GM15510 (cell line): ENCODE data around the gene APOB.

Source experiments
- POLR2A ChIP-seq: IDR thresholded peaks from 3 replicates; pipeline ENCODE4 v1.6.1; 2011; ENCODE audit warnings: borderline replicate concordance; ENCODE audit not compliant: insufficient read length; ENCODE audit errors: extremely low read depth

APOB gene

DNA sequence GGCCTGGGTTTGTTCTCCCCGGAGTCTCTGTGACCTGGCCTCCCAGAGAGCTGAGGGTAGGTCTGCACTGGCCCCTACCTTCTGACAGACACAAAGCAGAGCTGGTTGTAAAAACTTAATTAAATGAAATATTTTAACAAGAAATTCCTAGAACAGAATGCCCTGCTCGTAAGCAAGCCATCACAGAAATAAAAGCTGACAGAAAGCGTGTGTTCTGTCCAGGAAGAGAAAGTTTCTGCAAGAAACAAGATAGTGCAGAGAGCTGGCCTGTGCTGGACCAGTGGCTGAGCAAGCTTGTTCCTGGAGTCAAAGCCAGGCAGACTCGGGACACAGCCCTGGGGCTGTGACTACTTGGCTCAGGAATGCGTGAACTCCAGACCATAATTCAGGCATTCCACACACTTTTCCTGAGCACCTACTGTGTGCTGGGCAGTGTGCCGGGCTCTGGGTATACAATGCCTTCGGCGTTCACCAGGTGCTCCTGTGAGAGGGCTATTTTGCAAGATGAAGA lies 51.6 kb downstream of the APOB start:
- TF ChIP-seq POLR2A = no peak

DNA sequence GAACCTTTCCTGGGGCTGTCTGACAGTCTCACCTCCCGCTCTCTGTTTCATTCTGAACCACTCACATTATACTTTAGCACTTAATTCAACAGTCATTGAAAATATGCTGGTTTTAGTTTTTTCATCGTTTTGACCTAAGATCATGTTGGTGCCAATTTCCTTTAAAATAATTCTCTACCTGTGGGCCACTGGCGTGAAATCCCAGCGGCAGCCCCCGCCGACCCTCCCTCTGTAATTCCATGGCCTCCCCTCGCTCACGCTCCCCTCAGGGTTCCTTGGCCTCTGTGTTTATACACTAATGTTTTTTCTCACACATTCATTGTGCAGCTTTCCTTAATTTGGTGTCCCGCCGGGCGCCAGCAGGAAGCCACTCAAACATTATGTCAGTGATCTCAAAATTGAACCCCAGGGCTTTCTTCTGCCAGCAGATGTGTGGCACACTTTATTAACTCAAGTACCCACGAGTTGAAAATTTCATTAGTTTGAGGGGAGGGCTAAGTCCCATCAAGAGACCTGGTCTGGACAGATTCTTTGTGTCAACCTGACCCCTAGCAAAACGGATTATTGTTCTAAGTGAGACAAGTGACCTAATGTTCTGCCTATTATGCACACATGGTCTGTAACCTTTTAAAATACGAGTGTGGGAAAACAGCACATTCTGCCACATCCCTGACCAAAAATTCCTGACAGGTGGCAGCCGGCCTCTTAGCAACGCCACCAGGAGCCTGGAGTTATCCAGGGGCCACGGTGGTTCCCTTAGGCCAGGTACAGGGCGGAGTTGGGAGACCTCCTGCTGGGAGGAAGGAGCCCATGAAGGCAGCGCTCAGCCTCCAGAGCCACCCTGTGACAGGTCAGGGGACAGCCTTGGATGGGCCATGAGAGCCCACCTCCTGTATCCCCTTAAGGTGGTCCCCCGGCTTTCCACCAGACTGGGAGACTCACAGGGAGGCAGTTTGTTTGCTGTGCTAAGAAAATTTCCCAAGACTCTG lies 53.1 kb downstream of the APOB start:
- no peak for TF ChIP-seq POLR2A

DNA sequence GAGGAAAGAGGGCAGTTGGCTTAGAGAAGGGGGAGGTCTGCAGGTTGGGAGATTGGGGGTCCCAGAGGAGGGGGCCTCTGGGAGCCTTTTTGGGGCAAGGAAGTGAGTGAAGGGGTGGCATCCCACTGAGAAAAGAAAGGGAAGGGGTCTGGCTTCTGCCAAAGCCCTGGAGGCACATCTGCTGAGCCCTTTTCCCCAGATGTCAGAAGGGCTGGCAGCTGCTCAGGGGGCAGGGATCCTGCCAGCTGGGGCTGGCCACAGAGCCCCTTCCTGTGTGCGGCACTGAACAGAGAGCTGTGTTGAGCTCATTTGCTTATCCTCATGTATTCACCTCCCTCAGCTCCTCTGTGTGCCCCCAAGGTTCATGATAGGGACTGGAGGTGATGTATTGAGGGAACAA lies 54.5 kb downstream of the APOB start:
- TF ChIP-seq POLR2A = no peak

DNA sequence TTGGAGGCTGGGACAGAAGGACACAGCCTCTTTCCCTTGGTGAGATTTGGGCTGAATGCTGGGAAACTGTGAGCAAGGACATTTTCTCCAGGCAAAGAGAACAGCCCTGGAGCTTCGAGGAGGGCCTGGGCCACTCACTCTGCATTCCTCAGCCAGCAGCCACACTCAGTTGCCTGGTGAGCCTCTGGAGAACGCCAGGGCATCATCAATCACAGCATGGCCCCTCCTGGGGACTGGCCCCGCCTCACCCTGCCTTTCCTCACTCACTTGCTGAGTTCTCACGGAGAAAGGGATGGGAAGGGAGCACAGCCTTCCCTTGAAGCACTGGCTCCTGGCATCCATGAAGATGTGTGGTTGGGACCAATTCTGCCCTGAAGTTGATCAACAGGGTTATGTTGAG lies 55.0 kb downstream of the APOB start:
- TF ChIP-seq POLR2A = no peak

DNA sequence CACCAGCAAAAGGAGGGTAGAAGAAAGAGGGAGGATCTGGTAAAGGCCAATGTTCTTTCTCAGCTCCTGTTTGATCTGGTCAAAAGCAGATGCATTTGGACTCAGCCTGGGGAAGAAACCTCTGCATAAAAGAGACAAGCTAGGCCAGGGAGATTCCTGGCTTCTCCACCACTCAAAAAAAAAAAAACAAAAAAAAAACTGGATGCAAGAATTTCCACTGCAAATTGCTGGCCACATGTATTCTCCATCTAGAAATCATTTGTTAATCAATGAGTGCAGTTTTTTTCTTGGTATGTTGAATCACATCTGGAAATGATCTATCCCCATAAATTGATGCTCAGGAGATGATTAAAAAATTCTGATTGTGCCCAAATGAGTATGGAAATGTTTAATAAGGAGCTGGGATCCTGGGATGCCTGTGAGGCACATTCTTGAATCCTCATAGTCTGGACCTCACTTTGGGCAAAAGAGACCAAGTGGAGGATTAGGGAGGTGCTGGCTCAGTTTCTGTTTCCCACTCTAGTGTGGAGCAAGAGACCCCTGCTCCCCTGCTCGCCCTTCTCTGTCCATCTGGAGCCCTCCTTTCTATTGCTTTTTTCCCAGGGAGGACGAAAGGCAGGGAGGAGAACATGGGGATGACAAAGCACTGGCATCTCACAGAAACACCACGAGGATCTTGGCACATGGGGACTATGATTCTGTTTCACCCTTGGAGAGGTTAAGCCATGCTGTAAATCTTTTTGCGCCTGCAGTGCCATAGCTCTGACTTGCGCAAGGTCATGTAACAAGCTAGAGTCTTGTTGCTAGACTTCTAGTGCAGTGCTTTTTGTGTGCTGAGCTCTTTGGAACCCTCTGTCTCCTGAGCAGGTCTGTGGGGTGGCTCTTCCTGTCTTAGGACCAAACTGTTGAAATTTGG lies 57.6 kb downstream of the APOB start:
- no peak for TF ChIP-seq POLR2A

DNA sequence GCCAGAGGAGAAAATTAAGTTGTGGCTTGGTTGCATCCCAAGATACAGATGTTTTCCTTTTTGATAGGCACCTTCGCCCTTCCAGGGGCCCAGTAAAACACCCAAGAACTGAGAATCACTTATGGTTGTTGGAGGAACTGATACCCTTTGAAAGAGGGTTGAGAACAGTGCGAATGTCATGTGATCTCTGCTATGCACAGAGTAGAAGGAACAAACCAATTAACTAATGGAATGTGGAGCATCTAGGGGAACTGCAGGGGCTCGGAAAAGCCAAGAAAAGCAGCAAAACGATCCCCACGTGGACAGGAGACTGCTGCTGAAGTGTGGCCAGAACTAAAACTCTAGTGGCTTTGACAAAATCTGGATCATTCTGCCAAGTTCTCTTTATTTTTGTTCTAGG lies 58.8 kb downstream of the APOB start:
- no peak for TF ChIP-seq POLR2A

DNA sequence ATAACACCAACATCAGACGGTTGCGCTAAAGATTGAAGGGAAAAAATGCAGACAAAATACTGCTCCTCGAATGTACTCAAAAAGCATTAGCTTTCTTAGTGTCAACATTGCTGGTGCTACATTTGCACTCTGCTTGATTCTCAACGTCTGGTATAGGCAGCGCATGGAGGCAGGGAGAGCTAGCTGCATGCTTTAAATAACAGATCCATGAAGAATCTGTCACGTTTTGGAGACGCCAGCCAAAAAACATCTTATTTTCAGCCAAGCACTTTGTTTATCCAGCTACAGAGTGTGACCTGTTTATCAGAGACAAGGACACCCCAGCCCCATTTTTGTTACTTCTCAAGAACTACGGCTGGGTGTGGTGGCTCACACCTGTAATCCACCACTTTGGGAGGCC lies 59.5 kb downstream of the APOB start:
- TF ChIP-seq POLR2A = no peak

DNA sequence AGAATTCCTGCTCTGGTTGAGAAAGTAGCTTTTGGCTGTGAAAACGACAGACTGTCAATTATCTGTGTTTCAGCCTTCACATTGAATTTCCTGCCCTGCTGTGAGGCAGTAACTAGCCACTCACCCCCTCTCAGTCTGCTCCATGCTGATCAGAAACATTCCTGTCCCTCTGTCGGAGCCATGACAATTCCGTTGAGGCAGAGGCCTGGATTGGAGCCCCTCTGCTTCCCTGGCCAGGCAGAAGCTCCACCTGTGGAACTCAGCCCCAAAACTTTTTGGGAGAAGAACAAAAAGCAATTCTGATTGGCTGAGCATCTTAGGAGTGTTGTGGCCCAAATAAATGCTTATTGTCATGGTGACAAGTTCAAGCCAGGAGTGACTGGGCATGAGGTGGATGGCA lies 60.0 kb downstream of the APOB start:
- TF ChIP-seq POLR2A = no peak

DNA sequence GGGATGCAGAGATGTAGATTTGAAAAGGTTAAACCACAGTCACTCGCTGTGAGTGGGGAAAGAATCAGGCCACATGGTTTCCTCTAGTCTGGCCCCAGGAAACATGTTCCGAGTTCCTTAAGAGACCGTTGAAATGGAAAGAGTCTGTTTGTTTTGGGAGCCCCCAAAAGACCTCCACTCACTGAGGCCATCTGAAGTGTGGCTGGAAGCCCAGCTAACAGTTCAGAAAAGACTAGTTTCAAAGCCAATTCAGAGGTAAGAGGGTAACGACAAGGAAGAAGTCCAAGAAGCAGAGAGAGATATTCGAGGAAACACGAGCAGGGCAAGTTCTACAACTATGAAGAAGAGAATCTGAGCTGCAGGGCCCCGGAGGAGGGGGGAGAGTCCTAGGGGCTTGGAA lies 61.0 kb downstream of the APOB start:
- no peak for TF ChIP-seq POLR2A

DNA sequence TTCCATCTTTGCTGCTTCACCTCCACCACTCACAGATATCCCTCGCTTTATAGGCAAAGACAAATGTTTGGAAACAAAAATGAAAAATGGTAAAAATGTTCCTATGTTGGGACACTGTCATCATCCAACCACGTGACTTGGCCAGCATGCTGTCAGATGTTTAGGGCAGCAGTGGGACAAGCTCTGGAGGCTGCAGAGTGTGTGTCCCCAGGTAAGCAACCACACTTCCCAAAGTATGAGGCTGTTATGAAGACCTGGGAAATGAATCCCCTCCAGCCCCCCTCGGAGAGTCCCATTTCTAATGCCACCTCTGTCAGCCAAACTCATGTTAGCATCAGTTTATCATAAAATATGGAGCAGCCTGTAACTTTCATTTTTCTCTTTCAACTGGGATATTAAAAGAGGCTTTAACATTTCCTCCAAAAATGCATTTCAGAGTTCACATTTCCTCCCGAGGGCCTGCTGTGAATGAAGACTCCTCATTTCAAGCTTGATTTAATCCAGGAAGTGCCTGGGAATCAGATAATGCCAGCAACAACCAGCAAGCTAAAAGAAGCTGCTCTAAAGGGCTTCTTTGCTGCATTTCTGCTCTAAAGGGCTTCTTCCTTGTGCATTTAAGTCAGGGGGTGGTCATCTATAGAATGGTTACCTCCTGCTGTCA lies 66.2 kb downstream of the APOB start:
- TF ChIP-seq POLR2A = no peak

DNA sequence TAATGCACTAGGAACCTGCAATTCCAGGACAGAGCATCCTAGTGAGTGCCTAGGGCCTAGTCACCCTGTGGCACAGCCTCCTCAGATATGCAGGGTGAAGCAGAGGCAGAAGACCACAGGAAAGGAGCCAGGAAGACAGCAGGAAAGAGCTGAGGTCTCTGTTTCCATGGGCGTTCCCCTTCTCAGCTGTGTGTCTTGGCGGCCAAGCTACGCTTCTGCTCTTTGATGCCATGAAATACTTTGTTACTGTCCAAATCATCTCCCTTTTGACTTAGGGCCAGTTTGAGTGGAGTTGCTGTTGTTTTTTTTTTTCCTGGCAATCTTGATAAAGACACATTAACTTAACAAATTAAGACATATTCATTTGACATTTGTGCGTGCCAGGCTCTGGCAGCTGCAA lies 67.3 kb downstream of the APOB start:
- no peak for TF ChIP-seq POLR2A

DNA sequence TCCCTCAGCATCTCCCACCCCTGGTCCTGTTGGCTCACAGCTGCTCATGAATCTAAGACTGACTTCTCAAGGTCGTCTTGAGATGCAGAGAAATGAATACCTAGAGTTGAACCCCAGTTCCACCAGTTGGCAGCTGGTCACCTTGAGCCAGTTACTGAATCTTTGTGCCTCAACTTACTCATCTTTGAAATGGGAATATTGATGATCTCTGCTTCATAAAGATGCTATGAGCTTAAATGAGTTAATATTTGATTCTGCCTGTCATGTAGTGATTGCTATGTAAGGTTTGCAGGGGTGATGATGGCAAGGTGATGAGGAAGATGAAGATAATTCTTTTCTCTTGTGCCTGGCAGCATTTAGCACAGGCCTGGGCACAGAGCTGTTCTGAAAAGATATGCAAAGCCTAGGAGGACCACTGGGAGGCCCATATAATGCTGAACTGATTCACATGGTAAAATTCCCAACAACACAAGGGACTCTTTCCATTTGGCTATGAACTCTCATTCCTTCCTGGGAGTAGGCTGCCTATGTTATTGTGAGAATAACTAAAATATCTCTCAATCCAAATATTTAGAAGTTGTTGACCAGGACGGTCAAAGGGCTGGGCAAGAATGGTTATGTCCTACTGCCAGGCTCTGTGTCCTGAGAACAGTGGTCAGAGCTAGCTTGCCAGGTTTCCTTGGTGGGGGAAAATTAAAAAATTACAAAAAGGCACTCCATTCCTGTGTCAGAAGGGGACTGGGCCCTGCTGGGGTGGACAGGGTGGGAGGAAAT lies 70.9 kb downstream of the APOB start:
- no peak for TF ChIP-seq POLR2A

DNA sequence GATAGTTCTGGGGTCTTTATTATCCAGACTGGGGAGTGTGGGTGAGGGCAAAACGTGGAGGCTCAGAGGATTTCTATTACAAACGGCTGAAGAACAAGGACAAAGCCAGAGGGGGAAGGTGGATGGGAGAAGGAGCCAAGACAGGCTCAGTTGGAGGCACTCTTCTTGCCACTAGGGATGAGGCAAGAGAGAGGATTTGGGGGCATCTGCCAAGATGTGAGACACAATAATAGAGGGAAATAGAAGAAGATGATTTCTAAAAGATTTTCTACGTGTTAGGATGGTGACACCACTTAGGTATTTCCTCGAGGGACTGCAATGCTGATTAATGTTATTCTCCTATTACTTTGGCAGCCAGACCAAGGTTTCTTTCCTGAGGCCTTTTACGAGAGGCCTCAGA lies 71.8 kb downstream of the APOB start:
- TF ChIP-seq POLR2A = no peak

DNA sequence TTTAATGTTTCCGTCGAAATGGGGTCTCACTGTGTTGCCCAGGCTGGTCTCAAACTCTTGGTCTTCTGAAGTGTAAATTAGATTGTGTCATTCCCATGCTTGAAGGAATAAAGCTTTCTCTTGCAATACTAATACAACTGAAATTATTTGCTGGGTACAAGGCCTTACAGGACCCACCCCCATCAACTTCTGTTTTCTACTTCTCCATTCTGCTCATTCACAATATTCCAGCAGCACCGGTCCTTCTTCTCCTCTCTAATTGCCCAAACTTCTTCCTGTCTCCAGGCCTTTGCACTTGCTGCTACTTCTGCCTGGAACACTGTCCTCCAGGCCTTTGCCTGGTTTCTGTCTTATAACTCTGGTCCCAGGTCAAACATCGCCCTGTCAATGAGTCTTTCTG lies 73.8 kb downstream of the APOB start:
- no peak for TF ChIP-seq POLR2A

DNA sequence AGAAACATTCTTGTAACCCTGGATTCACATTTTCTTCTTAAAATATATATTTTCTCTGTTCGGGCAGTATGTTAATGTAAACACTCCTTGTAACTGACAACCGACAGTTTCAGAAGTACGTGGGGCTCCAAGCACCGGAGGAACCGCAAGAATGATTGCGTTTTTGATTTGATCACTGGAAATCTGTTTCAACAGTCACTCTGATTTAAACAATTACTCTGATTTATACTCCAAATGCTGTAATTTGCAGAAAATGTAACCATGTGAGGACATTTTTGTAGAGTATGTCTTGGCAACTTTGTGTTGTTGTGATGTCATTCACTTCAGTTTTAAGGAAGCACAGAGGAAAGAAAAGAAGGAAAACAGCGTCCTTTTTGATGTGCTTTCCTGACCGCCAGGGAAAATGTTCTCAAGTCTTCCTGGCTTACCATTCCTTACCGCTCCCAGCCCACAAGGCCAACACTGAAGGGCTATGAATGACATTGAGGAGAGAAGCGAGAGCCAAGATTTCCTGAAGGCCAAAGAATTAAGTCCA lies 77.7 kb downstream of the APOB start:
- no peak for TF ChIP-seq POLR2A

DNA sequence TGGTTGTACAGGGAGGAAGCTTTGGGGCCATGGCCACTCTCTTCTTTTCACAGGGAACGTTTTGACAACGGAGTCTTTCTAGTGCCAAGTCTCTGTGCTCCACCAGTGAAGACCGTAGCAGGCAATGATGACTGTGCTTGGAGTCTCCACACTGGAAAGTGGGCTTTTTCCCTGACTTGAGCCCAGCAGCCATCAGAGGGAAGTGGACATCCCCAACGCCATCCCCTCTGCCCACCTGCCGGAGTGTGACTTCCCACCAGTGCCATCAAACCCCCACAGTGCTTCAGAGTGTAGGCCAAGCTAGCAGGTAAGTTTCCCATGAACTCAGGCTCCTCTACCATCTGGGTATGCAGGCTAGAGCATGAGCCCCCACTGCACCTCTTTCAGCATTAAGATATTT lies 78.7 kb downstream of the APOB start:
- no peak for TF ChIP-seq POLR2A
